K562 (cell line): Measurements from ENCODE around the gene ZNF322. TPM values are rescaled to one million over a fixed set of nuclear protein-coding genes. Genes with fewer than 3 reads are reported as not detected.

Source experiments
- BCL6 ChIP-seq: fragments of 250-450 bp; sonication (Bioruptor Pico); IDR thresholded peaks from 2 replicates; pipeline ENCODE4 v1.4.0; 2020
- BHLHE40 ChIP-seq: IDR thresholded peaks from 2 replicates; pipeline ENCODE4 v1.6.1; 2011; ENCODE audit warnings: low read length, improper control_type of control experiment
- BRD9 ChIP-seq: fragments of 450-650 bp; IDR thresholded peaks from 2 replicates; pipeline ENCODE4 v1.6.1; 2018; ENCODE audit warnings: low read depth; ENCODE audit not compliant: partially characterized antibody
- CREB1 ChIP-seq, 2 experiments: sonication (generic) in 1 of 2; formaldehyde crosslinking in 1 of 2; IDR thresholded peaks; 2 replicates each; pipeline versions ENCODE4 v1.6.1 to v1.8.0; 2012 to 2022; ENCODE audit warnings: inconsistent platforms in 1 of 2, mild to moderate bottlenecking in 1 of 2, missing genetic modification reagents in 1 of 2, moderate library complexity in 1 of 2
- ETV6 ChIP-seq, 3 experiments: fragments of 150-350 bp in 1 of 3; sonication (generic) in 1 of 3; formaldehyde crosslinking in 1 of 3; IDR thresholded peaks; 2 replicates each; pipeline versions ENCODE4 v1.6.1 to v1.8.0; 2014 to 2022; ENCODE audit warnings: borderline replicate concordance in 2 of 3, low read depth in 2 of 3, antibody characterized with exemption in 1 of 3, low read length in 1 of 3, mild to moderate bottlenecking in 1 of 3, missing genetic modification reagents in 1 of 3
- GABPA ChIP-seq: fragments of 200-800 bp; sonication (Bioruptor generic); conservative IDR thresholded peaks from 2 replicates; pipeline ENCODE4 v1.6.1; 2016; ENCODE audit warnings: low read depth, missing genetic modification characterization, missing compliant biosample characterization
- GATA2 ChIP-seq: sonication (generic); formaldehyde crosslinking; IDR thresholded peaks from 2 replicates; pipeline ENCODE4 v1.4.0; 2020; ENCODE audit warnings: mild to moderate bottlenecking, missing genetic modification reagents
- GATAD2B ChIP-seq: fragments of 450-650 bp; IDR thresholded peaks from 2 replicates; pipeline ENCODE4 v1.6.1; 2017; ENCODE audit warnings: mild to moderate bottlenecking, borderline replicate concordance
- KAT2B ChIP-seq: IDR thresholded peaks from one replicate; pipeline ENCODE4 v1.6.1; 2012; ENCODE audit warnings: low read depth, mild to moderate bottlenecking, control low read depth, inconsistent platforms, low read length, moderate library complexity
- MTA2 ChIP-seq: fragments of 450-650 bp; IDR thresholded peaks from 2 replicates; pipeline ENCODE4 v1.6.1; 2016; ENCODE audit warnings: low read depth
- NCOA4 ChIP-seq: fragments of 450-650 bp; IDR thresholded peaks from 2 replicates; pipeline ENCODE4 v1.6.1; 2018; ENCODE audit warnings: mild to moderate bottlenecking; ENCODE audit not compliant: partially characterized antibody
- PCBP2 ChIP-seq: fragments of 200-400 bp; formaldehyde crosslinking; IDR thresholded peaks from 2 replicates; pipeline ENCODE4 v1.6.1; 2018; ENCODE audit warnings: low read length, low read depth, mild to moderate bottlenecking, moderate library complexity; ENCODE audit not compliant: poor library complexity, severe bottlenecking
- PHB ChIP-seq: fragments of 250-450 bp; sonication (Bioruptor Pico); IDR thresholded peaks from 2 replicates; pipeline ENCODE4 v1.5.0; 2021
- PHTF2 ChIP-seq: fragments of 250-450 bp; sonication (Bioruptor Pico); IDR thresholded peaks from 2 replicates; pipeline ENCODE4 v1.5.0; 2021; ENCODE audit warnings: mild to moderate bottlenecking
- RBM17 ChIP-seq: fragments of 200-400 bp; formaldehyde crosslinking; IDR thresholded peaks from 2 replicates; pipeline ENCODE4 v1.6.1; 2017; ENCODE audit warnings: low read depth, mild to moderate bottlenecking, low read length, borderline replicate concordance
- RUNX1 ChIP-seq: sonication (generic); IDR thresholded peaks from 2 replicates; pipeline ENCODE4 v1.6.1; 2016; ENCODE audit warnings: antibody characterized with exemption, low read depth
- SMARCE1 ChIP-seq: fragments of 450-650 bp; IDR thresholded peaks from 2 replicates; pipeline ENCODE4 v1.7.1; 2016; ENCODE audit warnings: mild to moderate bottlenecking
- TAF1 ChIP-seq: IDR thresholded peaks from 2 replicates; pipeline ENCODE4 v1.6.1; 2011; ENCODE audit warnings: mild to moderate bottlenecking, low read length, moderate library complexity; ENCODE audit not compliant: insufficient read depth, control insufficient read depth, severe bottlenecking; ENCODE audit errors: extremely low read depth
- WHSC1 ChIP-seq: IDR thresholded peaks from one replicate; pipeline ENCODE4 v1.6.1; 2012; ENCODE audit warnings: low read length, control low read depth, inconsistent platforms
- ZNF707 ChIP-seq: fragments of 250-450 bp; sonication (Bioruptor Pico); conservative IDR thresholded peaks from 2 replicates; pipeline ENCODE4 v1.8.0; 2022; ENCODE audit warnings: inconsistent platforms, mild to moderate bottlenecking, moderate library complexity
- polyA plus RNA-seq, 8 experiments: library from polyadenylated mRNA; depleted of rRNA in 4 of 8; stranded (reverse) in 5 of 8; unstranded in 3 of 8; fragments of >200 nt; fragmentation: Nextera tagmentation in 2 of 8; fragmentation: Illumina TruSeq in 1 of 8; extraction: Ambion mirVana in 2 of 8; extraction: Trizol in 1 of 8; gene quantifications; 2 replicates each; pipeline versions ENCODE4 v1.2.1 to v1.2.3, GENCODE V29; 2011 to 2014; ENCODE audit warnings: inconsistent platforms in 1 of 8, missing spikeins in 1 of 8
- total RNA-seq, 7 experiments: library from RNA; depleted of rRNA in 6 of 7; stranded (reverse); fragments of >200 nt in 6 of 7; fragmentation: Illumina TruSeq in 2 of 7; extraction: Trizol in 2 of 7; gene quantifications; 2 replicates each; pipeline versions ENCODE4 v1.2.1 to v1.2.3, GENCODE V29; 2011 to 2021; ENCODE audit warnings: low replicate concordance in 1 of 7
- TF ChIP-seq, protein P1 (sequence below): fragments of 450-650 bp; IDR thresholded peaks from 2 replicates; pipeline ENCODE4 v1.6.1; 2016; ENCODE audit warnings: low read depth, mild to moderate bottlenecking, moderate library complexity
- TF ChIP-seq, protein P2 (sequence below): fragments of 450-650 bp; IDR thresholded peaks from one replicate; pipeline ENCODE4 v1.6.1; 2018; ENCODE audit warnings: mild to moderate bottlenecking, moderate library complexity; ENCODE audit not compliant: partially characterized antibody
- TF ChIP-seq, protein P3 (sequence below): sonication (generic); formaldehyde crosslinking; IDR thresholded peaks from 2 replicates; pipeline ENCODE4 v1.8.0; 2022; ENCODE audit warnings: mild to moderate bottlenecking, low read depth, missing genetic modification reagents

The ZNF322 gene
- total and polyA plus RNA-seq, 9 of the 15 experiments (the other 6 are each of a cell fraction or from before 2014, with no cell fraction given), result 4.7 to 31.2 (median 18.7) TPM

GRCh38 chr6:26596579-26597388, 62.8 kb downstream of the ZNF322 start, which contains the start of gene ABT1 (continued):
- TF ChIP-seq, protein P1, sequence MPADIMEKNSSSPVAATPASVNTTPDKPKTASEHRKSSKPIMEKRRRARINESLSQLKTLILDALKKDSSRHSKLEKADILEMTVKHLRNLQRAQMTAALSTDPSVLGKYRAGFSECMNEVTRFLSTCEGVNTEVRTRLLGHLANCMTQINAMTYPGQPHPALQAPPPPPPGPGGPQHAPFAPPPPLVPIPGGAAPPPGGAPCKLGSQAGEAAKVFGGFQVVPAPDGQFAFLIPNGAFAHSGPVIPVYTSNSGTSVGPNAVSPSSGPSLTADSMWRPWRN, result peak; percentile 54; the same call in 1 of the 2 replicates
- TF ChIP-seq ETV6 (IDR thresholded peaks at IDR 0.05; ENCODE audit: borderline replicate concordance in 1 of 2, low read depth in 2 of 2, low read length in 1 of 2) (peak; percentile 100), ETV6 (CRISPR knock-in tag; IDR thresholded peaks at IDR 0.05; ENCODE audit: borderline replicate concordance) (0 out of 2 replicates have a peak, but pooled peaks have one; percentile 37), GATAD2B (no peak), GABPA (tag) (peak; percentile 79), NCOA4 (no peak), PHB (CRISPR knock-in tag) (no peak), TAF1 (peak; percentile 95), PHTF2 (CRISPR knock-in tag) (peak; percentile 8; the same call in 1 of the 2 replicates), SMARCE1 (peak; percentile 59), RBM17 (no peak), PCBP2 (no peak), RUNX1 (peak; percentile 41; the same call in 1 of the 2 replicates), CREB1 (IDR thresholded peaks at IDR 0.05) (peak; percentile 99), CREB1 (CRISPR knock-in tag; IDR thresholded peaks at IDR 0.05) (peak; percentile 99), GATA2 (CRISPR knock-in tag) (no peak), BCL6 (CRISPR knock-in tag) (no peak), BRD9 (peak; percentile 68), MTA2 (no peak; the same call in 1 of the 2 replicates), BHLHE40 (peak; percentile 81), WHSC1 (no peak), ZNF707 (CRISPR knock-in tag) (no peak), KAT2B (no peak)
- TF ChIP-seq, protein P2, sequence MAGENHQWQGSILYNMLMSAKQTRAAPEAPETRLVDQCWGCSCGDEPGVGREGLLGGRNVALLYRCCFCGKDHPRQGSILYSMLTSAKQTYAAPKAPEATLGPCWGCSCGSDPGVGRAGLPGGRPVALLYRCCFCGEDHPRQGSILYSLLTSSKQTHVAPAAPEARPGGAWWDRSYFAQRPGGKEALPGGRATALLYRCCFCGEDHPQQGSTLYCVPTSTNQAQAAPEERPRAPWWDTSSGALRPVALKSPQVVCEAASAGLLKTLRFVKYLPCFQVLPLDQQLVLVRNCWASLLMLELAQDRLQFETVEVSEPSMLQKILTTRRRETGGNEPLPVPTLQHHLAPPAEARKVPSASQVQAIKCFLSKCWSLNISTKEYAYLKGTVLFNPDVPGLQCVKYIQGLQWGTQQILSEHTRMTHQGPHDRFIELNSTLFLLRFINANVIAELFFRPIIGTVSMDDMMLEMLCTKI, result no peak
- TF ChIP-seq, protein P3, sequence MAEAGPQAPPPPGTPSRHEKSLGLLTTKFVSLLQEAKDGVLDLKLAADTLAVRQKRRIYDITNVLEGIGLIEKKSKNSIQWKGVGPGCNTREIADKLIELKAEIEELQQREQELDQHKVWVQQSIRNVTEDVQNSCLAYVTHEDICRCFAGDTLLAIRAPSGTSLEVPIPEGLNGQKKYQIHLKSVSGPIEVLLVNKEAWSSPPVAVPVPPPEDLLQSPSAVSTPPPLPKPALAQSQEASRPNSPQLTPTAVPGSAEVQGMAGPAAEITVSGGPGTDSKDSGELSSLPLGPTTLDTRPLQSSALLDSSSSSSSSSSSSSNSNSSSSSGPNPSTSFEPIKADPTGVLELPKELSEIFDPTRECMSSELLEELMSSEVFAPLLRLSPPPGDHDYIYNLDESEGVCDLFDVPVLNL, result peak; percentile 68; the same call in 1 of the 2 replicates
